ENCODE data around the gene STK35.

DNA sequence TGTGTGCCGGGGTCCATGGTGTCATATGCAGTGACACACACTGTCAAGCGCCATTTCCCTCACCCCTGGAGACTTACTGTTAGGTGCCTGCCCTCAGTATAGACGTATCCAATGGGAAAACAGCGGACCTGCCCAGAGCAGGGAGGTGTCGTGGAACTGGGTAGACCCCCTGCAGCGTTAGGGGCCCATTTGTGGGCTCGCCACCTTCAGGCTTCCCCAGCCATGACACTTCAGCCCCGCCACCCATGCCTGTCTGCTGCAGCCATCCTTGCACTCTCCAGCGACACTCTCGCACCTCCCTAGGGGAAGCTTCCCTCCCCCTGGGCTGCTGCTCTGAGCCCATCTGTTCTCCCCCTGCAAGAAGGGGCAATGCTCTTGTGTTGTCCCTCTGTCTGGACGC lies 43.2 kb downstream of the STK35 start:
- TF ChIP-seq, protein P1, sequence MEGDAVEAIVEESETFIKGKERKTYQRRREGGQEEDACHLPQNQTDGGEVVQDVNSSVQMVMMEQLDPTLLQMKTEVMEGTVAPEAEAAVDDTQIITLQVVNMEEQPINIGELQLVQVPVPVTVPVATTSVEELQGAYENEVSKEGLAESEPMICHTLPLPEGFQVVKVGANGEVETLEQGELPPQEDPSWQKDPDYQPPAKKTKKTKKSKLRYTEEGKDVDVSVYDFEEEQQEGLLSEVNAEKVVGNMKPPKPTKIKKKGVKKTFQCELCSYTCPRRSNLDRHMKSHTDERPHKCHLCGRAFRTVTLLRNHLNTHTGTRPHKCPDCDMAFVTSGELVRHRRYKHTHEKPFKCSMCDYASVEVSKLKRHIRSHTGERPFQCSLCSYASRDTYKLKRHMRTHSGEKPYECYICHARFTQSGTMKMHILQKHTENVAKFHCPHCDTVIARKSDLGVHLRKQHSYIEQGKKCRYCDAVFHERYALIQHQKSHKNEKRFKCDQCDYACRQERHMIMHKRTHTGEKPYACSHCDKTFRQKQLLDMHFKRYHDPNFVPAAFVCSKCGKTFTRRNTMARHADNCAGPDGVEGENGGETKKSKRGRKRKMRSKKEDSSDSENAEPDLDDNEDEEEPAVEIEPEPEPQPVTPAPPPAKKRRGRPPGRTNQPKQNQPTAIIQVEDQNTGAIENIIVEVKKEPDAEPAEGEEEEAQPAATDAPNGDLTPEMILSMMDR (IDR thresholded peaks at IDR 0.05) = no peak
- TF ChIP-seq EZH2 (IDR thresholded peaks at IDR 0.05) = no peak
